Measurements from ENCODE around the gene ADCY9.

The ADCY9 gene

GRCh38 chr16:4114257-4115208 lies 1.7 kb downstream of the ADCY9 start:
- ChIA-PET POLR2A (interaction anchor here (1.1 kb wide), 1 partner anchor 69 kb away, joined by 3 read pairs; no protein-coding TSS in a partner anchor), CTCF (interaction anchor here (1.0 to 2.6 kb wide), 3 partner anchors 10 to 139 kb away, joined by 3 to 9 read pairs (median 3); no protein-coding TSS in a partner anchor)
- Histone ChIP-seq H3K4me3 (ENCODE audit: low read depth, low read length) (no peak overlapping the region; the same call in none of the 2 replicates), H3K9me3 (ENCODE audit: control insufficient read depth, insufficient read depth, low read depth, low read length) (no peaks in the 10 kb centered on the region), H3K36me3 (ENCODE audit: control insufficient read depth in 2 of 2, insufficient read depth in 1 of 2, low read length in 2 of 2) (peaks cover 0 to 4% of the 10 kb centered on the region in 2 experiments; a peak in 1 of 3 replicates), H3K4me1 (ENCODE audit: control insufficient read depth, insufficient read depth, low read length) (peaks cover 14% of the 10 kb centered on the region), H3K27ac (ENCODE audit: extremely low read depth, low read depth, low read length) (no peak overlapping the region)
- peak; percentile 54; the same call in 1 of the 2 replicates for TF ChIP-seq ZNF629 (tag by site-specific recombination; IDR thresholded peaks at IDR 0.05)
- TF ChIP-seq ZBTB20 (tag by site-specific recombination; IDR thresholded peaks at IDR 0.05), result no peak
- peak; percentile 46; the same call in 1 of the 2 replicates for TF ChIP-seq ZEB2 (tag by site-specific recombination; IDR thresholded peaks at IDR 0.05)
- peak; percentile 70 for TF ChIP-seq PRDM10 (tag by site-specific recombination; IDR thresholded peaks at IDR 0.05)
- TF ChIP-seq ZSCAN4 (tag by site-specific recombination; IDR thresholded peaks at IDR 0.05), result no peak
- TF ChIP-seq YY1 (tag by site-specific recombination; IDR thresholded peaks at IDR 0.05), result 0 out of 2 replicates have a peak, but pooled peaks have one; percentile 6
- peak; percentile 32; the same call in 1 of the 2 replicates for TF ChIP-seq ZFHX2 (tag by site-specific recombination; conservative IDR thresholded peaks at IDR 0.05)
- 0 out of 2 replicates have a peak, but pooled peaks have one; percentile 6 for TF ChIP-seq HIC1 (tag by site-specific recombination; IDR thresholded peaks at IDR 0.05)

GRCh38 chr16:4113358-4114256 lies 2.6 kb downstream of the ADCY9 start:
- CTCF ChIA-PET, result interaction anchor here (0.6 to 2.6 kb wide), 6 partner anchors 34 to 288 kb away, joined by 3 to 8 read pairs (median 4); no protein-coding TSS in a partner anchor
- Histone ChIP-seq H3K4me3 (ENCODE audit: low read depth, low read length) (peak overlapping the region; percentile 14), H3K9me3 (ENCODE audit: control insufficient read depth, insufficient read depth, low read depth, low read length) (no peaks in the 10 kb centered on the region), H3K36me3 (ENCODE audit: control insufficient read depth in 2 of 2, insufficient read depth in 1 of 2, low read length in 2 of 2) (peaks cover 0 to 4% of the 10 kb centered on the region in 2 experiments; a peak in 1 of 3 replicates), H3K27ac (ENCODE audit: extremely low read depth, low read depth, low read length) (no peak overlapping the region), H3K4me1 (ENCODE audit: control insufficient read depth, insufficient read depth, low read length) (peaks cover 14% of the 10 kb centered on the region)
- POLR2A ChIA-PET, result no interaction called here
- TF ChIP-seq ZNF600 (tag by site-specific recombination; IDR thresholded peaks at IDR 0.05), result peak; percentile 46
- TF ChIP-seq ZNF18 (tag by site-specific recombination; IDR thresholded peaks at IDR 0.05), result peak; percentile 58; the same call in 1 of the 2 replicates
- TF ChIP-seq ZNF214 (tag by site-specific recombination; IDR thresholded peaks at IDR 0.05; ENCODE audit: borderline replicate concordance), result no peak
- TF ChIP-seq MZF1 (tag by site-specific recombination; IDR thresholded peaks at IDR 0.05; ENCODE audit: borderline replicate concordance), result no peak
- peak; percentile 13; the same call in 1 of the 2 replicates for TF ChIP-seq HIC1 (tag by site-specific recombination; IDR thresholded peaks at IDR 0.05)
- 0 out of 2 replicates have a peak, but pooled peaks have one; percentile 1 for TF ChIP-seq ZNF362 (tag by site-specific recombination; IDR thresholded peaks at IDR 0.05)
- TF ChIP-seq KLF10 (tag by site-specific recombination; IDR thresholded peaks at IDR 0.05), result 0 out of 2 replicates have a peak, but pooled peaks have one; percentile 26
